GM18861 (cell line): Measurements from ENCODE around the gene TAF8.

Experiments
- ATAC-seq: cut with Tn5 transposase; IDR thresholded peaks from one replicate; pipeline ENCODE4 v1.9.1; 2021; ENCODE audit not compliant: unreplicated experiment

The TAF8 gene

GRCh38 chr6:42095094-42095493, 44.8 kb downstream of the TAF8 start:
- no peak for ATAC-seq

- no peak for ATAC-seq
Measured at GRCh38 chr6:42095776-42096541, 45.6 kb downstream of the TAF8 start.

GRCh38 chr6:42099340-42100028, 49.2 kb downstream of the TAF8 start:
- ATAC-seq: no peak

GRCh38 chr6:42100029-42100901, 49.9 kb downstream of the TAF8 start:
- no peak for ATAC-seq

GRCh38 chr6:42101186-42101657, 50.9 kb downstream of the TAF8 start:
- no peak for ATAC-seq

GRCh38 chr6:42103216-42103615, 52.9 kb downstream of the TAF8 start:
- no peak for ATAC-seq

- no peak for ATAC-seq
Measured at GRCh38 chr6:42103753-42104094, 53.4 kb downstream of the TAF8 start.

- no peak for ATAC-seq
Measured at GRCh38 chr6:42104095-42104803, 53.9 kb downstream of the TAF8 start.

GRCh38 chr6:42104804-42105125, 54.4 kb downstream of the TAF8 start:
- no peak for ATAC-seq

- ATAC-seq: no peak
Measured at GRCh38 chr6:42105156-42105648, 54.9 kb downstream of the TAF8 start.

GRCh38 chr6:42105709-42106108, 55.4 kb downstream of the TAF8 start:
- no peak for ATAC-seq

- no peak for ATAC-seq
Measured at GRCh38 chr6:42106112-42107023, 56.0 kb downstream of the TAF8 start.

GRCh38 chr6:42108071-42108470, 57.7 kb downstream of the TAF8 start:
- no peak for ATAC-seq

GRCh38 chr6:42110683-42111082, 60.4 kb downstream of the TAF8 start:
- no peak for ATAC-seq

GRCh38 chr6:42112351-42112750, 62.0 kb downstream of the TAF8 start:
- ATAC-seq: no peak

GRCh38 chr6:42113936-42114636, 63.8 kb downstream of the TAF8 start:
- ATAC-seq: no peak

- no peak for ATAC-seq
Measured at GRCh38 chr6:42117843-42118161, 67.5 kb downstream of the TAF8 start.

- no peak for ATAC-seq
Measured at GRCh38 chr6:42118162-42119001, 68.1 kb downstream of the TAF8 start.
